ENCODE data around the gene IGFBP2. TPM values are rescaled to one million over a fixed set of nuclear protein-coding genes. Genes with fewer than 3 reads are reported as not detected.

Gene IGFBP2
- total and polyA plus RNA-seq, 9 of the 15 experiments (the other 6 are each of a cell fraction or from before 2014, with no cell fraction given) = 0.93 TPM; not detected in 8

- H3K79me2 ChIP-seq (ENCODE audit: control insufficient read depth, insufficient read depth, low read length) = no peaks in the 10 kb centered on the region
- no peak overlapping the region for H3K27ac ChIP-seq (ENCODE audit: extremely low read depth, low read depth, low read length)
- no peaks in the 10 kb centered on the region for H3K9me1 ChIP-seq (ENCODE audit: control insufficient read depth, insufficient read depth, low read length)
- H2AFZ ChIP-seq (ENCODE audit: low read depth, low read length) = no peak overlapping the region
- intact Hi-C loops (cut with micrococcal nuclease) (no loop called here), in situ Hi-C loops (cut with MboI) (no loop called here)
- no peak for FAIRE-seq
- no peak overlapping the region for H3K4me3 ChIP-seq
- H3K4me2 ChIP-seq (ENCODE audit: insufficient read depth, low read length) = no peak overlapping the region
- no peak for DNase-seq (ENCODE audit: extremely low read depth in 1 of 4, low spot score in 3 of 4)
- no peaks in the 10 kb centered on the region for H3K36me3 ChIP-seq (ENCODE audit: control insufficient read depth, insufficient read depth, low read length)
- H3K9me3 ChIP-seq (replicated peaks; ENCODE audit: control insufficient read depth, insufficient read depth, low read depth, low read length) = no peaks in the 10 kb centered on the region; the same call in 1 of the 2 replicates
- no peaks in the 10 kb centered on the region for H3K4me1 ChIP-seq (replicated peaks in 1 of 2; ENCODE audit: control insufficient read depth in 2 of 2, insufficient read depth in 2 of 2, low read length in 2 of 2)
- POLR2A ChIA-PET = no interaction called here
- no peak for ATAC-seq
- no peaks in the 10 kb centered on the region for H4K20me1 ChIP-seq (replicated peaks; ENCODE audit: control insufficient read depth, insufficient read depth, low read length)
- TF ChIP-seq EP300 (IDR thresholded peaks at IDR 0.05; ENCODE audit: low read length) (no peak), ZNF785 (CRISPR knock-in tag; IDR thresholded peaks at IDR 0.05) (no peak), E2F8 (IDR thresholded peaks at IDR 0.05; ENCODE audit: low read depth, partially characterized antibody) (no peak), CREBBP (IDR thresholded peaks at IDR 0.05; ENCODE audit: low read depth, low read length) (no peak), HSF4 (CRISPR knock-in tag; IDR thresholded peaks at IDR 0.05; ENCODE audit: borderline replicate concordance) (no peak), FOSL1 (tag; conservative IDR thresholded peaks at IDR 0.05) (no peak), KLF6 (CRISPR knock-in tag; IDR thresholded peaks at IDR 0.05; ENCODE audit: borderline replicate concordance) (no peak), ZNF717 (CRISPR knock-in tag; IDR thresholded peaks at IDR 0.05) (no peak)
- 0% methylated on average over 2 of the region's 3 CpGs for WGBS (ENCODE audit: insufficient coverage, low coverage, missing lambda C conversion rate)
- CTCF ChIA-PET (ENCODE audit: low intra/inter-chr PET ratio) = no interaction called here
- no peak overlapping the region for H3K9ac ChIP-seq (ENCODE audit: insufficient read depth in 1 of 2, low read depth in 2 of 2, low read length in 2 of 2)
- no TSS peak for BruUV-seq (replicated peaks)
- peaks cover 2 to 34% of the 10 kb centered on the region in 2 experiments; a peak in 4 of 5 replicates for H3K27me3 ChIP-seq (ENCODE audit: control insufficient read depth in 2 of 2, insufficient read depth in 2 of 2, low read length in 2 of 2)
Measured at GRCh38 chr2:216645636-216645950, 12.4 kb downstream of the IGFBP2 start.
